ENCODE results near the gene MBNL1. TPM values are rescaled to one million over a fixed set of nuclear protein-coding genes. Genes with fewer than 3 reads are reported as not detected.

Gene MBNL1
- total RNA-seq, 4 donors from 2014 or later, result 190 to 279 (median 216) TPM

- Histone ChIP-seq H3K9me3 (no peaks in the 10 kb centered on the region), H3K27ac (no peak overlapping the region), H3K27me3 (no peaks in the 10 kb centered on the region), H3K4me1 (peaks cover 45 to 58% of the 10 kb centered on the region in 2 donors), H3K36me3 (no peaks in the 10 kb centered on the region), H3K4me3 (replicated peaks in 1 of 3) (no peak overlapping the region)
- TF ChIP-seq POLR2A (IDR thresholded peaks at IDR 0.05), result no peak
- no peak for TF ChIP-seq CTCF (IDR thresholded peaks at IDR 0.05)
- 94 to 97% methylated on average over 2 of the region's 2 CpGs for WGBS, 2 donors
- no peak for DNase-seq
- intact Hi-C loops (cut with DNase I), result no loop called here
Observed at GRCh38 chr3:152390647-152391046, 121.9 kb downstream of the MBNL1 start.

GRCh38 chr3:152391671-152392070 lies 122.9 kb downstream of the MBNL1 start:
- Histone ChIP-seq H3K4me3 (replicated peaks in 1 of 3) (no peak overlapping the region), H3K36me3 (no peaks in the 10 kb centered on the region), H3K27me3 (no peaks in the 10 kb centered on the region), H3K27ac (no peak overlapping the region), H3K4me1 (peaks cover 39 to 48% of the 10 kb centered on the region in 2 donors), H3K9me3 (no peaks in the 10 kb centered on the region)
- 82% methylated on average over 1 of the region's 1 CpG for WGBS, 2 donors
- intact Hi-C loops (cut with DNase I), result no loop called here
- TF ChIP-seq CTCF (IDR thresholded peaks at IDR 0.05), result no peak
- no peak for TF ChIP-seq POLR2A (IDR thresholded peaks at IDR 0.05)
- no peak for DNase-seq

GRCh38 chr3:152392272-152392880 lies 123.6 kb downstream of the MBNL1 start:
- WGBS, 2 donors, result 61 to 70% methylated on average over 1 of the region's 1 CpG
- peak overlapping the region in 2 of 3 donors; percentile 4 to 63 for H3K27ac ChIP-seq
- no peak overlapping the region for H3K4me3 ChIP-seq (replicated peaks in 1 of 3)
- TF ChIP-seq CTCF (IDR thresholded peaks at IDR 0.05), result no peak
- no peak for TF ChIP-seq POLR2A (IDR thresholded peaks at IDR 0.05)
- no peak for DNase-seq
- no peaks in the 10 kb centered on the region for H3K27me3 ChIP-seq
- no peaks in the 10 kb centered on the region for H3K9me3 ChIP-seq
- H3K36me3 ChIP-seq, result no peaks in the 10 kb centered on the region
- H3K4me1 ChIP-seq, result peaks cover 35 to 41% of the 10 kb centered on the region in 2 donors
- intact Hi-C loops (cut with DNase I), result no loop called here

GRCh38 chr3:152394246-152394645 lies 125.5 kb downstream of the MBNL1 start:
- DNase-seq, result no peak
- no peaks in the 10 kb centered on the region for H3K9me3 ChIP-seq
- TF ChIP-seq CTCF (IDR thresholded peaks at IDR 0.05), result no peak
- H3K4me3 ChIP-seq (replicated peaks in 1 of 3), result no peak overlapping the region
- WGBS, 2 donors, result 87 to 90% methylated on average over 1 of the region's 1 CpG
- no peaks in the 10 kb centered on the region for H3K36me3 ChIP-seq
- no peaks in the 10 kb centered on the region for H3K27me3 ChIP-seq
- intact Hi-C loops (cut with DNase I), result no loop called here
- H3K4me1 ChIP-seq, result peaks cover 35 to 45% of the 10 kb centered on the region in 2 donors
- H3K27ac ChIP-seq, result peak overlapping the region in 1 of 3 donors; percentile 63

GRCh38 chr3:152395764-152396163 lies 127.0 kb downstream of the MBNL1 start:
- TF ChIP-seq POLR2A (IDR thresholded peaks at IDR 0.05) (no peak), CTCF (IDR thresholded peaks at IDR 0.05) (no peak)
- no peak for DNase-seq
- Histone ChIP-seq H3K27ac (peak overlapping the region in 1 of 3 donors; percentile 5), H3K27me3 (no peaks in the 10 kb centered on the region), H3K4me3 (replicated peaks in 1 of 3) (no peak overlapping the region), H3K36me3 (no peaks in the 10 kb centered on the region), H3K9me3 (no peaks in the 10 kb centered on the region), H3K4me1 (peaks cover 50 to 51% of the 10 kb centered on the region in 2 donors)
- WGBS, 2 donors, result 96 to 97% methylated on average over 4 of the region's 4 CpGs
- intact Hi-C loops (cut with DNase I), result no loop called here
